IMR-90 (cell line): ENCODE measurements around the gene CFH.

ENCODE experiments used
- CTCF ChIP-seq: conservative IDR thresholded peaks from 2 replicates; pipeline ENCODE4 v1.5.1; 2012; ENCODE audit warnings: mild to moderate bottlenecking, low read depth, low read length, improper control_type of control experiment
- MAZ ChIP-seq: IDR thresholded peaks from 2 replicates; pipeline ENCODE4 v1.6.1; 2012; ENCODE audit warnings: low read depth, mild to moderate bottlenecking, low read length, improper control_type of control experiment, moderate library complexity, borderline replicate concordance

GRCh38 chr1:196779093-196779492, 127.2 kb downstream of the CFH start:
- TF ChIP-seq CTCF = no peak
- TF ChIP-seq MAZ = no peak
